Activated naive CD4-positive, alpha-beta T cell treated with anti-CD3 and anti-CD28 coated beads for 36 hours (primary cell): ENCODE measurements around the gene PRDM8. TPM values are rescaled to one million over a fixed set of nuclear protein-coding genes. Genes with fewer than 3 reads are reported as not detected.
"Not testable (repeated sequence)": the region's sequence is repeated elsewhere in the genome, so short reads cannot be mapped to it uniquely, and the experiment has no call there.

Experiments used
- CTCF ChIA-PET: fragments of 350-600 bp; sonication (Branson Sonifier 250); formaldehyde crosslinking; loops from one replicate; lab custom pipeline; 2021; ENCODE audit warnings: antibody characterized with exemption; lab: Charles Lee
- DNase-seq: peaks from one replicate; pipeline ENCODE4 v3.0.0-alpha.2; 2020
- H3K27ac Mint-ChIP-seq: one replicate; pipeline ENCODE4 v1.8.0; 2021; ENCODE audit warnings: mild to moderate bottlenecking, mixed read lengths
- H3K27me3 Mint-ChIP-seq: one replicate; pipeline ENCODE4 v1.8.0; 2021; ENCODE audit warnings: low read depth, mixed read lengths
- H3K36me3 Mint-ChIP-seq: one replicate; pipeline ENCODE4 v1.8.0; 2021; ENCODE audit warnings: low read depth, mixed read lengths
- H3K4me1 Mint-ChIP-seq: one replicate; pipeline ENCODE4 v1.8.0; 2021; ENCODE audit warnings: low read depth, mixed read lengths
- H3K4me3 Mint-ChIP-seq: one replicate; pipeline ENCODE4 v1.8.0; 2021; ENCODE audit warnings: mild to moderate bottlenecking, moderate library complexity, mixed read lengths
- H3K9me3 Mint-ChIP-seq: one replicate; pipeline ENCODE4 v1.8.0; 2021; ENCODE audit warnings: mixed read lengths
- intact Hi-C: fragments of 100-400 bp; cut with micrococcal nuclease; formaldehyde crosslinking; loops from one replicate; pipeline ENCODE4 v1.15.1; 2023
- total RNA-seq, 2 experiments: library from RNA; stranded (reverse); gene quantifications; one replicate each; pipeline ENCODE4 v1.2.3, GENCODE V29; 2021

PRDM8 gene
- total RNA-seq, 2 experiments from 2014 or later: 0.29 to 0.35 TPM

GRCh38 chr4:80171656-80172055, 25.6 kb upstream of the PRDM8 start:
- H3K4me3 Mint-ChIP-seq: no peak overlapping the region
- DNase-seq: no peak

GRCh38 chr4:80172203-80172602, 25.1 kb upstream of the PRDM8 start:
- H3K27ac Mint-ChIP-seq: peak overlapping the region; percentile 18
- intact Hi-C loops: loop anchor here (1.0 to 10.0 kb wide), 6 partner anchors 29 to 1517 kb away; no protein-coding TSS in a partner anchor
- H3K27me3 Mint-ChIP-seq: no peaks in the 10 kb centered on the region
- H3K9me3 Mint-ChIP-seq: peaks cover under 1% of the 10 kb centered on the region
- H3K4me1 Mint-ChIP-seq: peaks cover 51% of the 10 kb centered on the region
- H3K36me3 Mint-ChIP-seq: peaks cover 4% of the 10 kb centered on the region
- DNase-seq: peak; percentile 30
- CTCF ChIA-PET: interaction anchor here (0.5 to 5.8 kb wide), 6 partner anchors 10 to 240 kb away, joined by 3 to 54 read pairs (median 8); no protein-coding TSS in a partner anchor
- H3K4me3 Mint-ChIP-seq: no peak overlapping the region

More at GRCh38 chr4:80171656-80172055, 25.6 kb upstream of the PRDM8 start:
- H3K27me3 Mint-ChIP-seq: no peaks in the 10 kb centered on the region
- H3K36me3 Mint-ChIP-seq: no peaks in the 10 kb centered on the region
- no peaks in the 10 kb centered on the region for H3K9me3 Mint-ChIP-seq
- peaks cover 50% of the 10 kb centered on the region for H3K4me1 Mint-ChIP-seq
- intact Hi-C loops: loop anchor here (1.0 to 10.0 kb wide), 6 partner anchors 30 to 1517 kb away; no protein-coding TSS in a partner anchor
- CTCF ChIA-PET: interaction anchor here (0.5 to 5.8 kb wide), 8 partner anchors 11 to 240 kb away, joined by 3 to 54 read pairs (median 5); no protein-coding TSS in a partner anchor
- no peak overlapping the region for H3K27ac Mint-ChIP-seq

GRCh38 chr4:80173401-80173800, 23.9 kb upstream of the PRDM8 start:
- Mint-ChIP-seq H3K27me3 (no peaks in the 10 kb centered on the region), H3K36me3 (peaks cover 7% of the 10 kb centered on the region), H3K27ac (peak overlapping the region; percentile 46), H3K4me1 (peaks cover 51% of the 10 kb centered on the region), H3K9me3 (peaks cover 9% of the 10 kb centered on the region), H3K4me3 (no peak overlapping the region)
- intact Hi-C loops: loop anchor here (1.0 to 10.0 kb wide), 11 partner anchors 9 to 1519 kb away; no protein-coding TSS in a partner anchor
- CTCF ChIA-PET: interaction anchor here (0.7 to 5.8 kb wide), 6 partner anchors 9 to 95 kb away, joined by 3 to 54 read pairs (median 4); no protein-coding TSS in a partner anchor
- peak; percentile 79 for DNase-seq

GRCh38 chr4:80173841-80174240, 23.5 kb upstream of the PRDM8 start:
- no peak for DNase-seq
- Mint-ChIP-seq H3K27ac (no peak overlapping the region), H3K4me1 (peaks cover 51% of the 10 kb centered on the region), H3K36me3 (peaks cover 7% of the 10 kb centered on the region), H3K27me3 (no peaks in the 10 kb centered on the region), H3K9me3 (peaks cover 10% of the 10 kb centered on the region), H3K4me3 (no peak overlapping the region)
- intact Hi-C loops: loop anchor here (1.0 to 10.0 kb wide), 11 partner anchors 8 to 1519 kb away; no protein-coding TSS in a partner anchor
- CTCF ChIA-PET: interaction anchor here (1.1 to 5.8 kb wide), 3 partner anchors 9 to 95 kb away, joined by 3 to 54 read pairs (median 4); no protein-coding TSS in a partner anchor

- not testable (repeated sequence) for H3K27ac Mint-ChIP-seq, H3K36me3 Mint-ChIP-seq, DNase-seq, H3K27me3 Mint-ChIP-seq, H3K4me3 Mint-ChIP-seq
- intact Hi-C loops: loop anchor here (10.0 kb wide), 1 partner anchor 1523 kb away; no protein-coding TSS in a partner anchor
- peaks cover 23% of the 10 kb centered on the region for H3K9me3 Mint-ChIP-seq
- H3K4me1 Mint-ChIP-seq: peaks cover 50% of the 10 kb centered on the region
- CTCF ChIA-PET: interaction anchor here (1.0 kb wide), 1 partner anchor 52 kb away, joined by 4 read pairs; no protein-coding TSS in a partner anchor
Observed at GRCh38 chr4:80177793-80178192, 19.5 kb upstream of the PRDM8 start.

- Mint-ChIP-seq H3K4me3 (no peak overlapping the region), H3K27ac (no peak overlapping the region), H3K27me3 (peaks cover 3% of the 10 kb centered on the region), H3K36me3 (peaks cover 7% of the 10 kb centered on the region), H3K9me3 (peaks cover 23% of the 10 kb centered on the region), H3K4me1 (peaks cover 43% of the 10 kb centered on the region)
- CTCF ChIA-PET: interaction anchor here (9.4 kb wide), 1 partner anchor 52 kb away, joined by 79 read pairs; no protein-coding TSS in a partner anchor
- no peak for DNase-seq
- intact Hi-C loops: loop anchor here (10.0 kb wide), 1 partner anchor 1524 kb away; no protein-coding TSS in a partner anchor
Observed at GRCh38 chr4:80178964-80179363, 18.3 kb upstream of the PRDM8 start.

GRCh38 chr4:80179637-80180161, 17.6 kb upstream of the PRDM8 start:
- H3K36me3 Mint-ChIP-seq: peaks cover 7% of the 10 kb centered on the region
- peaks cover 41% of the 10 kb centered on the region for H3K4me1 Mint-ChIP-seq
- DNase-seq: no peak
- peaks cover 3% of the 10 kb centered on the region for H3K27me3 Mint-ChIP-seq
- H3K4me3 Mint-ChIP-seq: no peak overlapping the region
- H3K27ac Mint-ChIP-seq: no peak overlapping the region
- H3K9me3 Mint-ChIP-seq: peaks cover 23% of the 10 kb centered on the region
- intact Hi-C loops: loop anchor here (1.0 to 10.0 kb wide), 4 partner anchors 121 to 1525 kb away; partner anchors contain the start of gene BMP2K
- CTCF ChIA-PET: interaction anchor here (0.6 to 9.4 kb wide), 4 partner anchors 9 to 140 kb away, joined by 3 to 79 read pairs (median 28); no protein-coding TSS in a partner anchor

- Mint-ChIP-seq H3K4me1 (peaks cover 42% of the 10 kb centered on the region), H3K4me3 (no peak overlapping the region), H3K27me3 (peaks cover 9% of the 10 kb centered on the region), H3K27ac (no peak overlapping the region), H3K36me3 (peaks cover 7% of the 10 kb centered on the region), H3K9me3 (peaks cover 23% of the 10 kb centered on the region)
- CTCF ChIA-PET: interaction anchor here (0.8 to 9.4 kb wide), 5 partner anchors 10 to 54 kb away, joined by 3 to 79 read pairs (median 36); no protein-coding TSS in a partner anchor
- no peak for DNase-seq
- intact Hi-C loops: loop anchor here (1.0 to 5.0 kb wide), 3 partner anchors 122 to 1403 kb away; partner anchors contain the start of gene BMP2K
Observed at GRCh38 chr4:80180743-80181142, 16.6 kb upstream of the PRDM8 start.

- DNase-seq: peak; percentile 29
- intact Hi-C loops: loop anchor here (1.0 to 5.0 kb wide), 5 partner anchors 9 to 1405 kb away; partner anchors contain the start of genes ANTXR2 and BMP2K
- CTCF ChIA-PET: interaction anchor here (1.1 to 9.4 kb wide), 16 partner anchors 11 to 265 kb away, joined by 3 to 79 read pairs (median 4); partner anchors contain the start of gene ANTXR2
Observed at GRCh38 chr4:80182237-80182866, 15.0 kb upstream of the PRDM8 start.

GRCh38 chr4:80183250-80184052, 13.9 kb upstream of the PRDM8 start:
- peaks cover 11% of the 10 kb centered on the region for H3K27me3 Mint-ChIP-seq
- peak overlapping the region; percentile 97 for H3K4me3 Mint-ChIP-seq
- DNase-seq: no peak
- H3K9me3 Mint-ChIP-seq: peaks cover 14% of the 10 kb centered on the region
- H3K4me1 Mint-ChIP-seq: peaks cover 46% of the 10 kb centered on the region
- intact Hi-C loops: loop anchor here (1.0 to 5.0 kb wide), 8 partner anchors 19 to 1406 kb away; partner anchors contain the start of genes BMP2K and PAQR3
- no peak overlapping the region for H3K27ac Mint-ChIP-seq
- CTCF ChIA-PET: interaction anchor here (0.7 to 9.4 kb wide), 21 partner anchors 11 to 580 kb away, joined by 3 to 79 read pairs (median 4); no protein-coding TSS in a partner anchor
- no peaks in the 10 kb centered on the region for H3K36me3 Mint-ChIP-seq

More at GRCh38 chr4:80182237-80182866, 15.0 kb upstream of the PRDM8 start:
- H3K4me1 Mint-ChIP-seq: peaks cover 46% of the 10 kb centered on the region
- H3K36me3 Mint-ChIP-seq: peaks cover 2% of the 10 kb centered on the region
- peaks cover 11% of the 10 kb centered on the region for H3K27me3 Mint-ChIP-seq
- H3K4me3 Mint-ChIP-seq: no peak overlapping the region
- H3K9me3 Mint-ChIP-seq: peaks cover 21% of the 10 kb centered on the region
- H3K27ac Mint-ChIP-seq: no peak overlapping the region
